NCI-H187 treated with DMSO at 0.1 percent for 48 hours (cell line): ENCODE data around the gene FLYWCH1.

Source experiments
- DNase-seq: peaks from one replicate; lab custom pipeline; 2025; lab: John Stamatoyannopoulos, UW

The FLYWCH1 gene

GRCh38 chr16:2911638-2912329, at the start of gene FLYWCH1:
Gene FLYWCH1 (plus strand): TSS chr16:2911931. CDS start chr16:2929686, 17,755 bp downstream.
- peak; percentile 94 for DNase-seq

- DNase-seq, result no peak
Observed at GRCh38 chr16:2865651-2866050, 46.1 kb upstream of the FLYWCH1 start.

GRCh38 chr16:2866431-2866830, 45.3 kb upstream of the FLYWCH1 start:
- no peak for DNase-seq

GRCh38 chr16:2867661-2867986, 44.1 kb upstream of the FLYWCH1 start:
- no peak for DNase-seq

GRCh38 chr16:2867987-2868789, 43.5 kb upstream of the FLYWCH1 start:
- peak; percentile 68 for DNase-seq

- no peak for DNase-seq
Observed at GRCh38 chr16:2871926-2872325, 39.8 kb upstream of the FLYWCH1 start.

GRCh38 chr16:2874032-2874911, 37.5 kb upstream of the FLYWCH1 start:
- no peak for DNase-seq

GRCh38 chr16:2874912-2875362, 36.8 kb upstream of the FLYWCH1 start:
- peak; percentile 51 for DNase-seq

GRCh38 chr16:2879854-2880508, 31.8 kb upstream of the FLYWCH1 start:
- DNase-seq, result no peak

- DNase-seq, result no peak
Observed at GRCh38 chr16:2881783-2882649, 29.7 kb upstream of the FLYWCH1 start.

- peak; percentile 99 for DNase-seq
Observed at GRCh38 chr16:2882650-2883457, 28.9 kb upstream of the FLYWCH1 start, which contains the start of gene FLYWCH2. Gene FLYWCH2 (plus strand): TSS chr16:2883215. CDS start chr16:2896450, 13,235 bp downstream.

- no peak for DNase-seq
Observed at GRCh38 chr16:2883458-2883908, 28.2 kb upstream of the FLYWCH1 start.

GRCh38 chr16:2884041-2884451, 27.7 kb upstream of the FLYWCH1 start:
- DNase-seq, result no peak

- no peak for DNase-seq
Observed at GRCh38 chr16:2894231-2894630, 17.5 kb upstream of the FLYWCH1 start.

- no peak for DNase-seq
Observed at GRCh38 chr16:2895813-2896212, 15.9 kb upstream of the FLYWCH1 start.

- no peak for DNase-seq
Observed at GRCh38 chr16:2896480-2897010, 15.2 kb upstream of the FLYWCH1 start.

- DNase-seq, result no peak
Observed at GRCh38 chr16:2897110-2897509, 14.6 kb upstream of the FLYWCH1 start.

GRCh38 chr16:2898831-2899563, 12.7 kb upstream of the FLYWCH1 start:
- DNase-seq, result no peak

- no peak for DNase-seq
Observed at GRCh38 chr16:2899564-2900072, 12.1 kb upstream of the FLYWCH1 start.
